Measurements from ENCODE around the gene BEND3.

- TF ChIP-seq CTCF (IDR thresholded peaks at IDR 0.05) (no peak), POLR2A (IDR thresholded peaks at IDR 0.05) (no peak)
Measured at GRCh38 chr6:107032051-107032450, 83.3 kb downstream of the BEND3 start.

Data from ovary (tissue), 3 donors.